Esophagus squamous epithelium (tissue), 4 donors: ENCODE results near the gene MACC1.
"Not testable (repeated sequence)": the region's sequence is repeated elsewhere in the genome, so short reads cannot be mapped to it uniquely, and the experiment has no call there.

ENCODE experiments used
- POLR2A ChIP-seq, 4 donors: fragments of 450-650 bp; IDR thresholded peaks; one replicate each; pipeline ENCODE4 v1.6.1; 2017; ENCODE audit warnings: antibody characterized with exemption in 4 of 4, mild to moderate bottlenecking in 4 of 4, moderate library complexity in 3 of 4
- TF ChIP-seq, protein P1 (sequence below), 6 experiments: fragments of 450-650 bp in 4 of 6; fragments of 200-600 bp in 2 of 6; sonication (generic) in 2 of 6; IDR thresholded peaks; one replicate each; pipeline ENCODE4 v1.5.1; 2016 to 2019; ENCODE audit warnings: antibody characterized with exemption in 6 of 6, mild to moderate bottlenecking in 4 of 6, moderate library complexity in 4 of 6

DNA sequence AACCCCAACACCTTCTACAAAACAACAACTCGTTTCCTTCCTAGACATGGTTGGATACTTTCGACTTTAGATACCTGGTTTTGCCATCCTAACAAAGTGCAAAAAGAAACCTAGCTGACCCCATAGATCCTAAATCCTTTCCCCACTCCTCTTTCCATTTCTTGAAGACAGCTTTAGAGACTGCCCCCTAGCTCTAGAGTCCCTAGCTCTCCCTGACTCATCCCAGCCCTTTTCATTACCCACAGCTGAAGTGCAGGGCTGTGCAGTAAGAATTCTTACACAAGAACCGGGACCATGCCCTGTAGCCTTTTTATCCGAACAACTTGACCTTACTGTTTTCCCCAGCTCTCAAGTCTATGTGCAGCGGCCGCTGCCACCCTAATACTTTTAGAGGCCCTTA is 93.1 kb downstream of the MACC1 start:
- TF ChIP-seq, protein P1, sequence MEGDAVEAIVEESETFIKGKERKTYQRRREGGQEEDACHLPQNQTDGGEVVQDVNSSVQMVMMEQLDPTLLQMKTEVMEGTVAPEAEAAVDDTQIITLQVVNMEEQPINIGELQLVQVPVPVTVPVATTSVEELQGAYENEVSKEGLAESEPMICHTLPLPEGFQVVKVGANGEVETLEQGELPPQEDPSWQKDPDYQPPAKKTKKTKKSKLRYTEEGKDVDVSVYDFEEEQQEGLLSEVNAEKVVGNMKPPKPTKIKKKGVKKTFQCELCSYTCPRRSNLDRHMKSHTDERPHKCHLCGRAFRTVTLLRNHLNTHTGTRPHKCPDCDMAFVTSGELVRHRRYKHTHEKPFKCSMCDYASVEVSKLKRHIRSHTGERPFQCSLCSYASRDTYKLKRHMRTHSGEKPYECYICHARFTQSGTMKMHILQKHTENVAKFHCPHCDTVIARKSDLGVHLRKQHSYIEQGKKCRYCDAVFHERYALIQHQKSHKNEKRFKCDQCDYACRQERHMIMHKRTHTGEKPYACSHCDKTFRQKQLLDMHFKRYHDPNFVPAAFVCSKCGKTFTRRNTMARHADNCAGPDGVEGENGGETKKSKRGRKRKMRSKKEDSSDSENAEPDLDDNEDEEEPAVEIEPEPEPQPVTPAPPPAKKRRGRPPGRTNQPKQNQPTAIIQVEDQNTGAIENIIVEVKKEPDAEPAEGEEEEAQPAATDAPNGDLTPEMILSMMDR (IDR thresholded peaks at IDR 0.05) = not testable (repeated sequence)
- TF ChIP-seq POLR2A (IDR thresholded peaks at IDR 0.05) = not testable (repeated sequence)
